ENCODE measurements around the gene PRR23B.

PRR23B gene

GRCh38 chr3:138971766-138972320, 48.9 kb downstream of the PRR23B start:
- no peaks in the 10 kb centered on the region for H3F3A ChIP-seq (ENCODE audit: insufficient read depth, low read length)
- H3K4me1 ChIP-seq (ENCODE audit: insufficient read depth, low read length, severe bottlenecking) = no peaks in the 10 kb centered on the region
- H3K79me2 ChIP-seq (ENCODE audit: insufficient read depth, low read length) = no peaks in the 10 kb centered on the region
- no peaks in the 10 kb centered on the region for H3K9me2 ChIP-seq (ENCODE audit: low read depth, low read length)
- no peaks in the 10 kb centered on the region for H3K9me3 ChIP-seq (ENCODE audit: low read length)
- no peak overlapping the region for H2AFZ ChIP-seq (ENCODE audit: low read length)
- H3K27ac ChIP-seq (ENCODE audit: low read depth, low read length, poor library complexity, severe bottlenecking) = no peak overlapping the region
- no peak overlapping the region for H3K4me2 ChIP-seq (ENCODE audit: low read length)
- no peak overlapping the region for H3K9ac ChIP-seq (ENCODE audit: low read length)
- no peaks in the 10 kb centered on the region for H3K27me3 ChIP-seq (ENCODE audit: insufficient read depth, low read length)
- no peak overlapping the region for H3K4me3 ChIP-seq (ENCODE audit: low read depth, low read length, poor library complexity, severe bottlenecking)
- no peaks in the 10 kb centered on the region for H4K20me1 ChIP-seq (ENCODE audit: insufficient read depth, low read length)
- H3K36me3 ChIP-seq (ENCODE audit: insufficient read depth, low read length) = no peaks in the 10 kb centered on the region
- TF ChIP-seq EZH2 (IDR thresholded peaks at IDR 0.05; ENCODE audit: borderline replicate concordance, low read length) (no peak), CTCF (IDR thresholded peaks at IDR 0.05; ENCODE audit: low read length) (no peak)
